ENCODE measurements around the gene WIPF3.

The WIPF3 gene

GRCh38 chr7:29841926-29842701 is 35.8 kb downstream of the WIPF3 start:
- H3K27ac ChIP-seq = no peak overlapping the region
- H3K4me3 ChIP-seq = no peak overlapping the region

GRCh38 chr7:29843093-29843492 is 36.8 kb downstream of the WIPF3 start:
- no peak overlapping the region for H3K27ac ChIP-seq

GRCh38 chr7:29843726-29844125 is 37.4 kb downstream of the WIPF3 start:
- no peak overlapping the region for H3K27ac ChIP-seq
- H3K4me3 ChIP-seq = no peak overlapping the region

More at GRCh38 chr7:29843093-29843492, 36.8 kb downstream of the WIPF3 start:
- no peak overlapping the region for H3K4me3 ChIP-seq

GRCh38 chr7:29844559-29844958 is 38.3 kb downstream of the WIPF3 start:
- H3K27ac ChIP-seq = no peak overlapping the region

GRCh38 chr7:29847496-29847895 is 41.2 kb downstream of the WIPF3 start:
- Histone ChIP-seq H3K4me3 (no peak overlapping the region), H3K27ac (no peak overlapping the region)

More at GRCh38 chr7:29844559-29844958, 38.3 kb downstream of the WIPF3 start:
- H3K4me3 ChIP-seq = no peak overlapping the region

DNA sequence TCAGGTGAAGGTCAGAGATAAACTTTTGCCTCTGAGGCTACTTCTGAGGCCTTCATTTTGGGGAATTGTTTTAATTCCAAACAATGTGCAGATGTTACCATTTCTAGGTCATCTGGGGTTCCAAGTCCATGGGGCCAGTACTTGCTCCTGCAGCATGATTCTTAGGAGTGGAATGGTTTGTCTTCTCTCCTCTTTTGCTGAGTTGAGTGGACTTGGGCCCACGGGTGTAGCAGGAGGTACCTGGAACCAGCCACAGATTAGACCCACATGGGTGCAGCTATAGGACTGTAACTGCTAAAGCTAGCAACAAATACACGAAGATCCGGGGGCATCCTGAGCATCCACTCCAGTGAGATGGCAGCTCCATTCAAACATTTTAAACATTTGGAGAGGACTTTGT is 41.6 kb downstream of the WIPF3 start:
- Histone ChIP-seq H3K4me3 (no peak overlapping the region), H3K27ac (no peak overlapping the region)

DNA sequence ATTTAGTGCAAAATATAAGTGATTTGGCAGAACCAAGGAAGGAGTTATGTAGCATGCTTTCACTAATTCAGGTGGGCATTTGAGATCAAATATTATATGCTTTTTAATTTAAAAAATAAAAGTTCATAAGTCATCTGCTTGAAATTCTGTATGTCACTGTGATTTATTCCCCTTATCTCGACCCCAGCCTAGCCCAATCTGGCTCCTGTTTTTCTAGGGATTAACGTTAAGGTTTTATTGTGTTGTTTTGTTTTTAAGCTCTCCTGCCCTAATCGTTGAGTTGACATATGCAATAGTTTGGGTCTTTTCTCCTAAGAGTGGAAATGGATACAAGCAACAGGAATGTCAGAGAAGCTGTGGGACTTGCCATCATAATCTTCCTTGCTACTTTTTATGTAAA is 42.6 kb downstream of the WIPF3 start:
- H3K27ac ChIP-seq = no peak overlapping the region
- no peak overlapping the region for H3K4me3 ChIP-seq

GRCh38 chr7:29851487-29851886 is 45.2 kb downstream of the WIPF3 start:
- Histone ChIP-seq H3K27ac (no peak overlapping the region), H3K4me3 (no peak overlapping the region)

DNA sequence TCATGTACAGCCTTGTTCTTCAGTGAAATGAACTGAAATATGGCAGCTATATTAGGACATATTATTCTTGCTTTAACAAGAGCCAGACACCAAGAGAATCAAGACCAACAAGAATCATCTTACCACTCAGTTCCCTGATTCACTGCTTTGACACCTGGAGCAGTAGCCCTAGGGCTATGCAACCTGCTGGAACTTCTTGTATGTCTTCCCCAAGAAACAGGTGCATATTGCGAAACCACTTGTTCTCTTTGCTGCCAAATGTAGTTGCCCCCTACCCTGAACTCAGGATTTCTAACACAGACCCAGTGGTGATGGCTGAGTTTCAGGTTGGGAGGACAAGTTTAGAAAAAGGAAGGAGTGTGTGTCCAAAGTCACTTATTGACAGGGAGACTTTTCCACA is 46.1 kb downstream of the WIPF3 start:
- H3K27ac ChIP-seq = no peak overlapping the region
- H3K4me3 ChIP-seq = no peak overlapping the region

- no peak overlapping the region for H3K27ac ChIP-seq
Observed at GRCh38 chr7:29853072-29853471, 46.8 kb downstream of the WIPF3 start.

DNA sequence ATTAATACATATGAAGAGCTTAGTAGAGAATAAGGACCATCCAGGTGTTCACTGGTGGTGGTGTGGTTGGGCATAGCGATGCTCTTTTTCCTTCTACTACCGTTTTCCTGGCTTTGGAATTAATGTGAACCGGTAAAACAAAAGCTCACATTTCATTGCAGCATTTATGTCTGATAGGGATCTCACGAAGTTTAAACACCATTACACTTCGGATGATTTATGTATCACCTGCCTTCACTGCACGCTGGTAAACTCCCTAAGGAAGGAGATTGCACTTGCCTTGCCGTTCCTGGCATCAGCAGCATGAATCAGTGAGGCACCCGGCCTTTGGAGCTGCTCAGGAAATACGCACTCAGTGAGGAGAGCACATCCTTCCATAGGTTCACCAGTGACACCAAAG is 47.5 kb downstream of the WIPF3 start:
- Histone ChIP-seq H3K4me3 (no peak overlapping the region), H3K27ac (no peak overlapping the region)

More at GRCh38 chr7:29853072-29853471, 46.8 kb downstream of the WIPF3 start:
- no peak overlapping the region for H3K4me3 ChIP-seq

DNA sequence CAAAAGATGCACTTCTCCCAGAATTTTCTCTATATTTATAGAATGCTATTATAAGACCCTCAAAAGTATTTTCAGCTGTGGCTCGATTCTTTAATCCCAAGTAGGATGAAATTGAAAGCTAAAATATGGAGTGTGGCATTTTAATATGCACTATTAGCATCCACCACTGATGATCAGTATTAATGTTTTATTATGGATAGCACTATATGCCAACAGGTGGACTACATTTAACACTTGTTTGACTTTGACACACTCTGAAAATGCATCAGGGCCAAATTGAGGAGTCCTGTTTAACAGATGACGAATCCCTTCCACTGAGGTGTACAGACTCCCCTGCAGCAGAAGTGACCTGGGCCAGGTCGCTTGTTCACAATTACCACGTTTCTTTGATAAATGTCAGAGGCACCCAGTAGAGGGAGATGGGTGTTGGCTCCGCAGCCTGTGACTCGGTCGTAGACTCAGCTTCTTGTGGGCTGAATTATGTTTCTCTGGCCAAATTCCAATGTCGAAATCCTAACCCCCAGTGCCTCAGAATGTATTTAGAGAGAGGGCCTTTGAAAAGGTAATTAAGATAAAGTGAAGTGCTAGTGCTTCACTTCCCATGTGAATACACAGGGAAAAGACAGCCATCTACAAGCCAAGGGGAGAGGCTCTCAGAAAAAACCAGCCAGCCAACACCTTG is 48.1 kb downstream of the WIPF3 start:
- Histone ChIP-seq H3K27ac (no peak overlapping the region), H3K4me3 (no peak overlapping the region)

- Histone ChIP-seq H3K27ac (no peak overlapping the region), H3K4me3 (no peak overlapping the region)
Observed at GRCh38 chr7:29857654-29858053, 51.3 kb downstream of the WIPF3 start.

DNA sequence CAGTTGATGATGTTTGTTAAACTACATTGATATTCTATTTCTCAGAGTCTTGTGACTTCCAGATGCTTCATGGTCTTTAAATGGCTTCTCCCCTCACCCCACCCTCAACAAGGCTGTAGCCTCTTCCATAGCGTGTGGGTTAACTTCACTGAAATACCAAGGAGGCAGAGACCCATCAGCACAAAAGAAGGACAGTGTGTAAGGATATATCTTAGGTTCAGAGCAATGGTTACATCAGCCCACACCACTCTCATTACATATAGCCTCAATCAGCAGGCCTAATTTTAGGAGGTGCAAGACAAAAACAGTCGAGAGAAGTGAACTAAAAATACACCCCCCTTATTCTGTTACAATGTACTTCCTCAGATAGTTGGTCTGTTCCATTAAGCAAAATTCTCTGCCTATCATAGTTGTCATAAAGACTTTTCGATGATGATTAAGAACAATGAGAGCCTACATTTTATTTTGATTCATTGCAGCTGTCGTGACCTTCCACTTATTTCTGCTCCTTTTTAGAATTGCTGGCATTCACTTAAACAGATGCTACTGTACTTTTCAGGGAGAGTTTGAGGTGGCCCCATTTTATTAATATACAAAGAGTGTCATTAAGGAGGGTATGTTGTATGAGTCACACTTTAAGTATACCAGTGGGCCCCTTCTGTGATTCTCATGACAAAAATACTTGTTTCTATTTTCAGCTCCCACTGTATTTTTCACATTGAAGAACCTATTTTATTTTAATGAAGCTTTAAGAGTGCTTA is 52.1 kb downstream of the WIPF3 start:
- H3K27ac ChIP-seq = no peak overlapping the region
- no peak overlapping the region for H3K4me3 ChIP-seq

DNA sequence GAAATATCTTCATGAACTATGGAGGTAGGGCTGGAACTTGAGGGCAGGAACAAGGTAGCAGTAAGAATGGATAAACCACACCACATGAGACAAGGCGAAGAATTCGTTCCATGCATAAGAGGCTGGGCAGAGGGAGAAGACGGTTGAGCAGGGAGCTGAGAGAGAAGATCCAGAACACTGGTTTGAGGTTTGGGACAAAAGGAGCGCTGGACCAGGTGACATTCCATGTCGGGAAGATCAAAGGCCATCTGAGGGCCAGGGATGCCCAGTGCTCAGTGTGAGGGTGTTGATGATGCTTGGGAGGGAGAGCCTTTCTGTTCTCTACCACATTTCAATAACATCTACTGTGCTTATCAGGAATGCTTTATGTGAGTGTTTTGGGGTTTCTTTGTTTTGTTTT is 52.8 kb downstream of the WIPF3 start:
- no peak overlapping the region for H3K4me3 ChIP-seq
- no peak overlapping the region for H3K27ac ChIP-seq

DNA sequence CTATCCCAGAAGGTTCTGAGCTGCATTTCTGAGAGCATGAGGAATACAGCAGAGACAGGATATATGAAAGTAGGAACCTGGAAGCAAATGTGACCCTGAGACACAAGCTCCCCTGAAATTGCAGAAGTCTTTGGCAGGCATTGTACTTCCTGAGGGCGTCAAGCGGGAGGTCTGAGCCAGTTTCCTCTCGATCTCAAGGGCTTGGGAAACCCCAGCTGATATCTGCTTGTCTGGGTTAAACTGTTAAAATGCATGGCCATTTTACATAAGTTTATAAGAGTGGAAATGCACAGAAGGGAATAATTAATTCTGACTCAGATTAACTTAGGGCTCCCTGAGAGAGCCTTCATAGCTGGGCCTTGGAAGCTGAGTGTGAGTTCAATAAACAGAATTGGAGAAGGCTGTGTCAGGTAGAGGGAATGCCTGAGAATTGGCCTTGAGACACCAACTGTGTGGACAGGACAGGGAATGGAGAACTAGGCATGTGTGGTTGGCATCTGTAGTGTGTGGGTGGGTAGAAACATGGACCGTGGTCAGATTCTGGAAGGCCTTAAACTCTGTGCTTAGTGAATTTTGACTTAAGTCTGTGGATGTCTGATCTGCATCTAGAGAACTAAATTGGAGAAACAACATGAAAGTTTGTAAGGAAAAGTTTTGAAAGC is 53.3 kb downstream of the WIPF3 start:
- H3K27ac ChIP-seq = peak overlapping the region in 2 of 21 experiments; percentile 1 to 40
- H3K4me3 ChIP-seq = no peak overlapping the region

DNA sequence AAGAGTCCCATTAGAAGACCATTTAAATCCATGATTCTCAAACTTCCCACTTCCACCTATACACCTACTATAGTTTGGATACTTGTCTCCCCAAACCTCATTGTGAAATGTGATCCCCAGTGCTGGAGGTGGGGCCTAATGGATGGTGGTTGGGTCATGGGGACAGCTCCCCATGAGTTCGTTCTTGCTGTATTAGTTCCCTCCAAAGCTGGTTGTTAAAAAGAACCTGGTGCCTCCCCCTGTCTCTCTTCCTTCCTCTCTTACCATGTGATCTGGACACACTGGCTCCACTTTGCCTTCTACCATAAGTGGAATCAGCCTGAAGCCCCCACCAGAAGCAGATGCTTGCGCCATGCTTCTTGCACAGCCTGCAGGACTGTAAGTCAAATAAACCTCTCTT is 53.9 kb downstream of the WIPF3 start:
- Histone ChIP-seq H3K27ac (peak overlapping the region in 3 of 21 experiments; percentile 1 to 40 (median 22)), H3K4me3 (no peak overlapping the region)

DNA sequence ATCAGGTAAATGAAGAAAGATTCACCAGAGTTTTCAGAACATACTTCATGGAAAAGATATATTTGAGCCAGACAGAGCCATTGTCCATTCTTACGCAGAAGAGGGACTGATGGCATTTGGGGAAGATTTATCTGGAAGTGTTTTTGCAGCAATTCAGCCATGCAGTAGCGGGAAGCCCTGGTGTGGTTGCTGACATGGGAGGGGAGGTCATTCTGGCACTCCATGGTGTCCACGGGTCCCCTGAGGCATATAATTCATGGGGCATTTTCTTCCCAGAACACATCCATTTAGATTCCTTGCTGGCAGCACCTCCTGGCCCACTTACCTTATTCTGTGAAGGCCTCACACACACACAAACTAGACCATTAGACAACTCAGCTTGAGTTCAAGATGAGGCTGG is 55.6 kb downstream of the WIPF3 start:
- no peak overlapping the region for H3K27ac ChIP-seq
- H3K4me3 ChIP-seq = no peak overlapping the region

- Histone ChIP-seq H3K27ac (no peak overlapping the region), H3K4me3 (no peak overlapping the region)
Observed at GRCh38 chr7:29864656-29865055, 58.3 kb downstream of the WIPF3 start.

DNA sequence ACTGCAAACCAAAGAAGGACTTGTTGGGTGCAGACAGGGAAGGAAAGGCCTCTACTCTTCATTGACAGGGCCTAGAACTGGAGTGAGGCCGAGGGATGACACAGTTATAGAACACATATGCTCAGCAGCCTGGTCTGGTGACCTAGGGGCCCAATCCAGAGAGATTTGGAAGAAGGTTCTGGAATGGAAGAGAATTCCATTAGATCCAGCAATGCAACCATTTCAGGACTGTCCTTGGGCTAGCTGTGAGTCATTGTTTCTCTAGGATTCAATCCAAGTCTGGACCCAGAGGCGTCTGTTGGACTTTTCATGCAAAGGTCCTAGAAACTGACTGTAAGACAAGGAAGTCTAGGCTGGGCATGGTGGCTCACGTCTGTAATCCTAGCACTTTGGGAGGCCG is 59.2 kb downstream of the WIPF3 start:
- H3K27ac ChIP-seq = no peak overlapping the region
- no peak overlapping the region for H3K4me3 ChIP-seq

Measured in skin epidermis (tissue), 12 donors.